ENCODE results near the gene NOL4L. TPM values are rescaled to one million over a fixed set of nuclear protein-coding genes. Genes with fewer than 3 reads are reported as not detected.

The NOL4L gene
- total and polyA plus RNA-seq, 5 experiments from 2014 or later = 10.0 to 66.1 (median 21.5) TPM

GRCh38 chr20:32485770-32486478 is 99.2 kb downstream of the NOL4L start:
- Mint-ChIP-seq H3K27me3 (peaks cover 0 to 2% (median 0%) of the 10 kb centered on the region in 5 donors), H3K4me1 (peaks cover 33 to 52% (median 45%) of the 10 kb centered on the region in 4 donors), H3K4me3 (peak overlapping the region in 9 of 10 donors; percentile 92 to 98 (median 95)), H3K36me3 (peaks cover 0 to 22% (median 3%) of the 10 kb centered on the region in 3 donors), H3K9me3 (peaks cover 0 to 10% (median 0%) of the 10 kb centered on the region in 9 donors), H3K27ac (peak overlapping the region; percentile 88 to 98 (median 95))
- no peak for ATAC-seq
- POLR2A ChIA-PET = interaction anchor here (0.9 to 4.5 kb wide), 13 partner anchors 10 to 128 kb away, joined by 3 to 105 read pairs (median 3); no protein-coding TSS in a partner anchor
- DNase-seq = peak in 4 of 10 donors; percentile 19 to 34 (median 31)

- Mint-ChIP-seq H3K27me3 (peaks cover 0 to 2% (median 0%) of the 10 kb centered on the region in 5 donors), H3K9me3 (peaks cover 0 to 10% (median 0%) of the 10 kb centered on the region in 9 donors), H3K4me3 (peak overlapping the region; percentile 87 to 98 (median 95)), H3K4me1 (peaks cover 33 to 54% (median 48%) of the 10 kb centered on the region in 4 donors), H3K36me3 (peaks cover 0 to 15% (median 3%) of the 10 kb centered on the region in 3 donors), H3K27ac (peak overlapping the region; percentile 88 to 98 (median 95))
- DNase-seq (peak; percentile 64 to 93 (median 85)), ATAC-seq (peak; percentile 72 to 85)
- POLR2A ChIA-PET = interaction anchor here (0.6 to 4.5 kb wide), 20 partner anchors 9 to 1374 kb away, joined by 3 to 105 read pairs (median 5); no protein-coding TSS in a partner anchor
Measured at GRCh38 chr20:32484958-32485769, 100.0 kb downstream of the NOL4L start.

GRCh38 chr20:32484225-32484957 is 100.7 kb downstream of the NOL4L start:
- Mint-ChIP-seq H3K36me3 (peaks cover 0 to 11% (median 3%) of the 10 kb centered on the region in 3 donors), H3K27me3 (peaks cover 0 to 2% (median 0%) of the 10 kb centered on the region in 5 donors), H3K4me3 (peak overlapping the region; percentile 87 to 98 (median 95)), H3K27ac (peak overlapping the region in 9 of 10 donors; percentile 75 to 98 (median 92)), H3K9me3 (peaks cover 0 to 10% (median 0%) of the 10 kb centered on the region in 9 donors), H3K4me1 (peaks cover 37 to 60% (median 56%) of the 10 kb centered on the region in 4 donors)
- DNase-seq (peak in 5 of 10 donors; percentile 36 to 69 (median 43)), ATAC-seq (peak in 1 of 2 donors; percentile 18)
- POLR2A ChIA-PET = interaction anchor here (0.6 to 4.5 kb wide), 21 partner anchors 9 to 460 kb away, joined by 3 to 105 read pairs (median 4); no protein-coding TSS in a partner anchor

- Mint-ChIP-seq H3K27me3 (peaks cover 0 to 2% (median 0%) of the 10 kb centered on the region in 5 donors), H3K9me3 (peaks cover 0 to 4% (median 0%) of the 10 kb centered on the region in 9 donors), H3K27ac (peak overlapping the region in 8 of 10 donors; percentile 26 to 92 (median 77)), H3K36me3 (peaks cover 0 to 9% (median 3%) of the 10 kb centered on the region in 3 donors), H3K4me3 (peak overlapping the region; percentile 69 to 96 (median 84)), H3K4me1 (peaks cover 39 to 68% (median 60%) of the 10 kb centered on the region in 4 donors)
- POLR2A ChIA-PET = interaction anchor here (0.6 to 4.5 kb wide), 11 partner anchors 8 to 1805 kb away, joined by 3 to 105 read pairs (median 4); no protein-coding TSS in a partner anchor
- peak; percentile 34 to 39 for ATAC-seq
- peak; percentile 43 to 82 (median 64) for DNase-seq
Measured at GRCh38 chr20:32483351-32484224, 101.5 kb downstream of the NOL4L start.

- Mint-ChIP-seq H3K27me3 (peaks cover 0 to 2% (median 0%) of the 10 kb centered on the region in 5 donors), H3K27ac (peak overlapping the region in 9 of 10 donors; percentile 37 to 88 (median 66)), H3K36me3 (peaks cover 0 to 9% (median 0%) of the 10 kb centered on the region in 3 donors), H3K4me3 (peak overlapping the region; percentile 71 to 96 (median 80)), H3K4me1 (peaks cover 45 to 71% (median 64%) of the 10 kb centered on the region in 4 donors), H3K9me3 (peaks cover 0 to 1% (median 0%) of the 10 kb centered on the region in 9 donors)
- DNase-seq = peak in 8 of 10 donors; percentile 15 to 64 (median 36)
- ATAC-seq = peak; percentile 12
- POLR2A ChIA-PET = interaction anchor here (0.6 to 4.5 kb wide), 6 partner anchors 15 to 1806 kb away, joined by 3 to 105 read pairs (median 5); no protein-coding TSS in a partner anchor
Measured at GRCh38 chr20:32482442-32483261, 102.5 kb downstream of the NOL4L start.

- peaks cover 0 to 6% (median 0%) of the 10 kb centered on the region in 3 donors for H3K36me3 Mint-ChIP-seq
- no peaks in the 10 kb centered on the region for H3K9me3 Mint-ChIP-seq
- H3K4me3 Mint-ChIP-seq = peak overlapping the region; percentile 71 to 96 (median 79)
- peak overlapping the region in 8 of 10 donors; percentile 52 to 84 (median 74) for H3K27ac Mint-ChIP-seq
- peaks cover 0 to 2% (median 0%) of the 10 kb centered on the region in 5 donors for H3K27me3 Mint-ChIP-seq
- ATAC-seq (no peak), DNase-seq (no peak)
- POLR2A ChIA-PET = interaction anchor here (2.2 to 4.5 kb wide), 2 partner anchors 28 to 54 kb away, joined by 8 to 105 read pairs; no protein-coding TSS in a partner anchor
- peaks cover 45 to 72% (median 64%) of the 10 kb centered on the region in 4 donors for H3K4me1 Mint-ChIP-seq
Measured at GRCh38 chr20:32482143-32482441, 103.0 kb downstream of the NOL4L start.

GRCh38 chr20:32481311-32482142 is 103.6 kb downstream of the NOL4L start:
- Mint-ChIP-seq H3K9me3 (no peaks in the 10 kb centered on the region), H3K27me3 (peaks cover 0 to 2% (median 0%) of the 10 kb centered on the region in 5 donors), H3K27ac (peak overlapping the region; percentile 43 to 92 (median 78)), H3K36me3 (peaks cover 0 to 2% (median 0%) of the 10 kb centered on the region in 3 donors), H3K4me3 (peak overlapping the region; percentile 71 to 96 (median 79)), H3K4me1 (peaks cover 48 to 72% (median 66%) of the 10 kb centered on the region in 4 donors)
- ATAC-seq = no peak
- POLR2A ChIA-PET = interaction anchor here (0.6 to 2.2 kb wide), 5 partner anchors 28 to 214 kb away, joined by 3 to 8 read pairs (median 3); no protein-coding TSS in a partner anchor
- DNase-seq = peak in 1 of 10 donors; percentile 26

GRCh38 chr20:32480371-32481241 is 104.5 kb downstream of the NOL4L start:
- Mint-ChIP-seq H3K4me1 (peaks cover 49 to 72% (median 66%) of the 10 kb centered on the region in 4 donors), H3K27me3 (peaks cover 0 to 2% (median 0%) of the 10 kb centered on the region in 5 donors), H3K36me3 (peaks cover 0 to 3% (median 0%) of the 10 kb centered on the region in 3 donors), H3K4me3 (peak overlapping the region; percentile 15 to 96 (median 52)), H3K9me3 (no peaks in the 10 kb centered on the region), H3K27ac (peak overlapping the region; percentile 68 to 92 (median 82))
- POLR2A ChIA-PET = interaction anchor here (0.6 to 2.2 kb wide), 5 partner anchors 27 to 215 kb away, joined by 3 to 8 read pairs (median 3); no protein-coding TSS in a partner anchor
- DNase-seq (peak in 1 of 10 donors; percentile 55), ATAC-seq (no peak)

Data from naive thymus-derived CD8-positive, alpha-beta T cell (primary cell).